Eye (tissue), 1 donor: ENCODE results near the gene PIKFYVE.
"Not testable (repeated sequence)": the region's sequence is repeated elsewhere in the genome, so short reads cannot be mapped to it uniquely, and the experiment has no call there.

ENCODE experiments used
- DNase-seq: peaks from one replicate; pipeline ENCODE4 v3.0.0-alpha.2; 2015

The PIKFYVE gene

DNA sequence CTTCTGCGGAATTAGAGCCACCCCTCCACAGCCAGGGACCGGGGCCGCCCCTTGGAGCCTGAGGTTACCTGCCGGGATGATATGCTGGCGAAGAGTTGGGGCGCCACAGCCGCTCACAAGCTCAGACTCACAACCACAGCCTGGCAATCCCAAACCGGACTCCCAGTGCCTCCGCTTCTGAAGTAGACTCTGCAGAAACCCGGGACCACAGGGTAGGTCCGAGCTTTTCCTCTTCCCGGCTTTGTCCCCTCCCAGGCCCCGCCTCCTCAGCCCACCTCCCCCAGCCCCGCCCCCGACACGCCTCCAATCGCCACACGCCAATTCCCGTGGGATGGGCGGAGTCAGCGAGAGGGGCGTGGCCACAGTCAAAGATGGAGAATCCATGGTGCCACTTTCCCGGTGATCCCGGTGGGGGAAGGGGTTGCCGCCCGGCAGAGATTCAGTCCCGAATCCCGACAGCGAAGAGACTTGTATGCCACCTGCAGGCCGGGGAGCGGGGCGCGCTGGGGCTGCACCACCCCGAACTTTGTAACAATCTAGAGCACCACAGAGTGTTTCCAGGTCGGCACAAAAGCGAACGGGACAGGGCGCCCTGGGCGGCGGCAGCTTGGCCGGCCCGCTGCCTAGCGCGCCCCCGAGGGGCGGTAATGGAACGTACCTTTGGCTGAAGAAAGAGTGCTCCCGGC is 11.0 kb upstream of the PIKFYVE start, which contains the start of gene IDH1:
TSS of gene IDH1 (minus strand) at position 201 of the 686 bp plus-strand sequence. CDS start 3,520 bp downstream, outside the sequence.
- DNase-seq: peak; percentile 99

DNA sequence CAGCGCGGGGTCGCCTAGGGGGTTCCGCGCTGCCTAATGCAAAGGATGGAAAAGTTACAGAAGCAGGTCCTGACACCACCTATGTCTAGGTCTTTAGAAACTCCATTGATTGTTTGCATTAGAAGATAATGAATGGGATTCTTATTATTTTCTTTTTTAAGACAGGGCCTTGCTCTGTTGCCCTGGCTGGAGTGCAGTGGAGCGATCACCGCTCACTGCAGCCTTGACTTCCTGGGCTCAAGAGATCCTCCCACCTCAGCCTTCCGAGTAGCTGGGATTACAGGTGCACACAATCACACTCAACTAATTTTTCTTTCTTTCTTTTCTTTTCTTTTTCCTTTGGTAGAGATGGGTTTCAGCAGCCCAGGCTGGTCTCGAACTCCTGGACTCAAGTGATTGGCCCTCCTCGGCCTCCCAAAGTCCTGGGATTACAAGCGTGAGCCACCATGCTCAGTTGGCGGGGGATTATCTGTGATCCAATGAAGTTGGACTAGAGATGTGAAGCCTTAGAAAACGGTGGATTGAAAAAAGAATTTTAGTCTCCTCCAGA is 10.4 kb upstream of the PIKFYVE start:
- DNase-seq: no peak

DNA sequence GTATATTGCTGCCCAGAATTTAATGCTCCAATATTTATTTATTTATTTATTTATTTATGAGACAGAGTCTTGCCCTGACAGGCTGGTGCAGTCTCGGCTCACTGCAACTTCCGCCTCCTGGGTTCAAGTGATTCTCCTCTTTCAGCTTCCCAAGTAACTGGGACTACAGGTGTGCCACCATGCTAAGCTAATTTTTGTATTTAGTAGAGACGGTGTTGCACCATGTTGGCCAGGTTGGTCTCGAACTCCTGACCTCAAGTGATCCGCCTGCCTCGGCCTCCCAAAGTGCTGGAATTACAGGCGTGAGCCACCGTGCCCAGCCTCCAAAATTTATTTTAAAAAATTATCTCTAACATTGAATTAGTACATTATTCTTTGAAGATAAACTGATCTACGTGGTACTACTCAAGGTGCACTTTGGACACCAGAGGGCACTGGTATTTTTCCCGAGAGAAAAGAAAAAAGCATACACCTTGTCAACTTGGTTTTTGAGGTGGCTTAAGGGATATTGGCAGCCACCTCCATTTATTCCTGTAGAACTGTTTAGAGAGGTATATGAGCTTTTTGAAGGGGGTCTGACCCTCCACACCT is 9.8 kb upstream of the PIKFYVE start:
- no peak for DNase-seq

DNA sequence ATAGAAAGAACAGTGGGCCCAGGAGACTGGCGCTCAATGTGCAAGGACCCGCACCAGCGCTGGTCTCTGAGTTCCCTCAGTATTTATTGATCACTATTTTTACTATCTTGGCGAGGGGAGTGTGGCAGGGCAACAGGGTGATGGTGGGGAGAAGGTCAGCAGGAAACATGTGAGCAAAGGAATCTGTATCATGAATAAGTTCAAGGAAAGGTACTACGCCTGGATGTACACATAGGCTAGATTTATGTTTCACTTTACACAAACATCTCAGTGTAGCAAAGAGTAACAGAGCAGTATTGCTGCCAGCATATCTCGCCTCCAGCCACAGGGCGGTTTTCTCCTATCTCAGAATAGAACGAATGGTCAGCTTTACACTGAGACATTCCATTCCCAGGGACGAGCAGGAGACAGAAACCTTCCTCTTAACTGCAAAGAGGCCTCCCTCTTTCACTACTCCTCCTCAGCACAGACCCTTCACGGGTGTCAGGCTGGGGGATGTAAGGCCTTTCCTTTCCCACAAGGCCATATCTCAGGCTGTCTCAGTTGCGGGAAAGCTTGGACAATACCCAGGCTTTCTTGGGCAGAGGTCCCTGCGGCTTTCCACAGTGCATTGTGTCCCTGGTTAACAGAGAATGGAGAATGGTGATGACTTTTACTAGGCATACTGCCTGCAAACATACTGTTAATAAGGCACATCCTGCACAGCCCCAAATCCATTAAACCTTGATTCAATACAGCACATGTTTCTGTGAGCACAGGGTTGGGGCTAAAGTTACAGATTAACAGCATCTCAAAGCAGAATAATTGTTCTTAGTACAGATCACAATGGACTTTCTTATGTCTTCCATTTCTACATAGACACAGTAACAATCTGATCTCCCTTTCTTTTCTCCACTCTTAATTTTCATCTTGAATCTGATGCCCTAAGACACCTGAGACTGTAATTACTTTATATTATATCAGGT is 8.9 kb upstream of the PIKFYVE start:
- DNase-seq: not testable (repeated sequence)

DNA sequence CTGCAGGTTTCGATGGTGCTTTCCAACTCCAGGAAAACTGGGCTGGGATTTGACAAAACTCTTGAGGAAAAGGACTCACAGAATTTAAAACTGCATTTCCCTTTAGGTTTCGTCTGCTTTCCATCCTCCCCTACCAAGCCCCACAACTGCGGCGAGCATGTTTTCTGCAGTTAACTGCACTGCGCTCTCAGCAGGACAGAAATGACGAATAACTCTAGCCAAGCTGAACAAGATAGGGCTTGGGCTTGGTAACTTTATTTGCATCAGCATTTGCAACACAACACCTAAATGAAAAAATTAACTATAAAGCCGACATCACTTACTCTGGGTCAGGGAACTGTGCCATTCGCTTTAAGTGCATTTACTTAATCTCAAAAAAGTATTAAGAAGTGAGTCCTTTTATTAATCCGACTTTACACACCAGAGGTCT is 669 bp upstream of the PIKFYVE start:
- no peak for DNase-seq

DNA sequence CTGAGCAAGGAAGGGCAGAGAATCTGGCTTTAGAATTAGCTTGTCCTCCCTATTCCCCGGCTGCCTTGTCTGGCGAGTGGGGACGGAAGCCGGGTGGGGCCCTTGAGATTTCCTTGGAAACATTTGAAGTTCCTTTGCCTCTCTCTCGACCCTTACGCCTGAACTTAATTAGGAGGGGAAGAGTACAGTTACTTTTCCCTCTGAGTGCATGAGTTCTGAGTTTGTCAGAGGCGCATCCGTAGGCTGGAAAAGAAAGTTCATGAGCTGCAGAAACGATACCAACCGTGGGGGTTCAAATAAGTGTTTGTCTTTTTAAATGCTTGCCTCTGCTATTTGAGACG is 468 bp downstream of the PIKFYVE start:
- DNase-seq: no peak

DNA sequence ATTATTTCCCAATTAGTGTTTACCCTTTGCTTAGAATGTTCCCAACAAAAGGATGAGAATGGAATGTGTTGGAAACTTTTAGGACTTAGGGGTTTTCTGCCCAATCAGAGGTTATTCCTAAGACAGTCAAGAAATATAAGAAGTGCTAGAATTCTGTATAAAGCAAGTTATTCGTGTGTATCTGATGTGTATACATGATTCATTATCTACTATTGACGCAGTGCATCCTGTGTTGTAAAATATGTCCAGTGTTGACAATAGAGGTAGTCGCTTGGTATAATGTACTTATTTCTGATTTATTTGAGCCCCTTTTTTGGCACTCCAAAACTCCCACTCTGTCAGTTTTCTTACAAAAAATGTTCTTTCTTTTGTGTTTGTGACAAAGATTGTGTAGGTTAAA is 881 bp downstream of the PIKFYVE start:
- DNase-seq: no peak

DNA sequence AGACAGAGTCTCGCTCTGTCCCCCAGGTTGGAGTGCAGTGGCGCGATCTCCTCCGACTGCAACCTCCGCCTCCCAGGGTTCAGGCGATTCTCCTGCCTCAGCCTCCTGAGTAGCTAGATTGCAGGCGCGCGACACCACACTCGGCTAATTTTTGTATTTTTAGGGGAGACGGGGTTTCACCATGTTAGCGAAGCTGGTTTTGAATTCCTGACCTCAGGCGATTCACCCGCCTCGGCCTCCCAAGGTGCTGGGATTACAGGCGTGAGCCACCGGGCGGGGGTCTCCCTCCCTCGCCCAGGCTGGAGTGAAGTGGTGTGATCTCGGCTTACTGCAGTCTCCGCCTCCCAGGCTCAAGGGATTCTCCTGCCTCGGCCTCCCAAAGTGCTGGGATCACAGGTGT is 1.5 kb downstream of the PIKFYVE start:
- not testable (repeated sequence) for DNase-seq

DNA sequence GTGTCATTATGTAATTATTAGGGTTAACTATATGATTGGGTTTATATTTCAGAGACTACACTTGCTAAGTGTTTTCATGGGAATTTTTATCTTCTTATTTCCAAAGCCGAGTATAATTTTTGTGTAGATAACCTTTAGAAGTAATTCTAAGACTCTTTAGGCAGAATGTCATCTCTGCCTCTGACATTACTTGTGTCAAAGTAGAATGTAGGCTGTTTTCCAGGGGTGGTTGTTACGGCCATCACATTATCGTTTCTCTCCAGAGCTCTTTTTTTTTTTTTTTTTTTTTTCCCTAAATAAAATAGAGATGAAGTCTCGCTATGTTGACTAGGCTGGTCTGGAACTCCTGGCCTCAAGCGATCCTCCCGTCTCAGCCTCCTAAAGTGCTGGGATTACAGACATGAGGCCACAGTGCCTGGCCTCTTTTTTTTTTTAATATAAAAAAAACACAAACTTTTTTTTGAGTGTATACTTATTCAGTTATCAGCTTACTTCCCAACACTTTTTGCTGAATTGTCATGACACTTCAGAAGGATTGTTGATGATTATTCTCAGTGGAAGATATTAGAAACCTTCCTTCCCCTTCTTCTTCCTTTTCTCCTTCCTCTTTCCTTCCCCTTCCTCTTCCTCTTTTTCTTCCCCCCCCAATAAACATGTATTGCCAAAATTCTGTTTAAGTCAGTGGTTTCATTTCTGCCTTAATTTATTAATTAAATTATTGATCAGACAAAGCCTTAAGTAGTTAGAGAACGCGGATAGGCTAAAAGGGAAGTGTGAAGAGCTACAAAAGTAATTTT is 2.3 kb downstream of the PIKFYVE start:
- DNase-seq: no peak

DNA sequence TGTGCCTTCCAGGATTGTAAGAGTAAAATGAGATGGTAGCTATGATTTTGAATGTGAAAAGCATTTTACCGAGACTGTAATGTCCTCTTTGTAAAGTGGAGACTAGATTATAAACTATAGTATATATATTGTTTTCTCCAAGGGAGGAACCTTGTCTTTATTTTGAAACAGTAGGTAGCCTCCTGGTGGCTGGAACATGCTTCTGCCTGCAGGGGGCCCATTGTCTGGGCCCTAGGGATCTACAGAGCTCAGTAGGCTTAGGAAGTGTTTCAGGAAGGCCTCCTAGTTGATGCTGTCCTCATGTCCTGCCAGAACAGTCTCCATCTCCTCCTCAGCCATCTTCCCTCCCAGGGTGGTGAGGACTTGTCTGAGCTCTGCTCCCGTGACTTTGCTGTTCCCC is 3.0 kb downstream of the PIKFYVE start:
- DNase-seq: no peak

DNA sequence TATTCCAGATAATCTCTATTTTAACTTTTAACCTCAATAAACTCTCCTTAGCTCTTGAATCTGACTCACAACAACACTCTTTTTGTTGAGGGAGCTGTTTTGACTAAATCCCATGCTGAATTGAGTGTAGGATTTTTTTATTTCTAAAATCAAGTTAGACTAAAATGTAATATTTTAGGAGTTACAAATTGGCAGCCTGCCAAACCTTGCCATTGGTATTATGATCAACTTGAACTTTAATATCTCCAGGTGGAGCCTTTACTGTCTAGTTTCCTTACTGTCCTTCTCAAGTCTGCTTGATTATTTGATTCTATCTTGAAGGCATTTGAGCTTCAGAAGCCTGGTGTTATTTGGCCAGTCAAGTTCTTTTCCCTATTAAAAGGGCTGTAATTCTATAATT is 8.7 kb downstream of the PIKFYVE start:
- DNase-seq: no peak

DNA sequence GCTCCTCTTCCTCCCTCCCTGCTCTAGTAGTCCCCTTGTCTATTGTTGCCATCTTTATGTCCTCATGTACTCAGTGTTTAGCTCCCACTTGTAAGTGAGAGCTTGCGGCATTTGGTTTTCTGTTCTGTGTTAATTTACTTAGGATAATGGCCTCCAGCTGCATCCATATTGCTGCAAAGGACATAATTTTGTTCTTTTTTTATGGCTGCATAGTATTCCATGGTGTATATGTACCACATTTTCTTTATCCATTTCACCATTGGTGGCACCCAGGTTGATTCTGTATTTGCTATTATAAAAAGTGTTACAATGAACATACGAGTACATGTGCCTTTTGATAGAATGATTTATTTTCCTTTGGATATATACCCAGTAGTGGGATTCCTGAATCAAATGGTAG is 12.5 kb downstream of the PIKFYVE start:
- no peak for DNase-seq

DNA sequence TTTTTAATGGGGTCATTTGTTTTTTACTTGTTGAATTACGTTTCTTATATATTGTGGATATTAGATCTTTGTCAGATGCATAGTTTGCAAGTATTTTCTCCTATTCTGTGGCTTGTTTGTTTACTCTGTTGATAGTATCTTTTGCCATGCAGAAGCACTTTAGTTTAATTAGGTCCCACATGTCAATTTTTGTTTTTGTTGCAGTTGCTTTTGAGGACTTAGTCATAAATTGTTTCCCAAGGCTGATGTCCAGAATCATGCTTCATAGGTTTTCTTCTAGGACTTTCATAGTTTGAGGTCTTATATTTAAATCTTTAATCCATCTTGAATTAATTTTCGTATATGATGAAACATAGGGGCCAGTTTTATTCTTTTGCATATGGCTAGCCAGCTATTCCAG is 13.2 kb downstream of the PIKFYVE start:
- DNase-seq: no peak

DNA sequence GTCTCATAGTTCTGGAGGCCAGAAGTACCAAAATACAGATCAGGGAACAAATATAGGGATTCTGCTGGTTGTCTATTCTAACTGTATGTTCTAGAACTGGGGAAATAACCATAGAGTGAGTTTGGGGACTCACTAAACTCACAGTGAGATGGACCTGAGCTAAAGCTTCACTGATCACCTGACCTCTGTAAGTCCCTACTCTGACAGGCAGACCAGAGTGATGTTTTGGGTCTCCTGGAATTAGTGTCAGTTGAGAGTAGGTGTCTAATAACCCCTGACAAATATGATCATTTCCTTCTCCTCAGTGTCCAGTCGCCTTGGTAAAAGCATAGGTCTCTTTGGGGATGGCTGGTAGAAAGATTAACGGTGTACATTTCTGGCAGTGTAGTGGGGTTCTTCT is 14.2 kb downstream of the PIKFYVE start:
- DNase-seq: no peak

DNA sequence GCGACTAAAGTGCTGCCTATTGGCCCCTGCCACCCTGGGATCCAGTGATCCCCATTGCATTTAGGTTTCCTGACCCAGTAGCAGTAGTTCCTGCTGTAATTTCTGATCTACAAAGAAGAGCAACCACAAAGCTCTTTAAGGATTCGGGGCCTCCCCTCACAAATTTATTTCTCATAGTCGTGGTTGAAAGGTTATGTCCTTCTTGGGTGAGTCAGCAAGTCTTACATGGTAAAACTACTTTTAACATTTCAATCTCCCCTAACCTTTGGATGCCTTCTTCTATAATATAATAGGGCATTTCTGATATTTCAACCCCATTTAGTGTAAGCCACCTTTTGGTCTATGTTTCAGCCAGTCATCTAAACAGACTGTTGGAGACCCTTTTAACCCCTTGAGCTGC is 14.9 kb downstream of the PIKFYVE start:
- DNase-seq: no peak

DNA sequence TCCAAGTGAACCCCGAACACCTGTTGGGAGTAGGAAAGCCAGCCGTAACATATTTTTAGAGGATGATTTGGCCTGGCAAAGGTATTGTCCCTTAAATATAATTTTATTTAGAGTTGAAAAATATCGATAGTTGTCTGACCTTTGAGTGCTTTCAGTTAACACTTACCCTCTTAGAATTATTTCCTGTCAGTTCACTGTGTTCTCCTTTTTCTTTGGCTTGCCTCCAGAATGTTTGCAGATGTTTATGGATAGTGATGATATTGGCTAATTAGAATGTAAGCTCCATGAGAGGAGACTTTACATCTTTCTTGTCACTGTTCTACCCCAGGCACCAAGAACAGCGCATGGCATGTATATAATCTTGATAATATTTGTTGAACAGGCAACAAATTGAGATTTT is 19.8 kb downstream of the PIKFYVE start:
- DNase-seq: no peak

DNA sequence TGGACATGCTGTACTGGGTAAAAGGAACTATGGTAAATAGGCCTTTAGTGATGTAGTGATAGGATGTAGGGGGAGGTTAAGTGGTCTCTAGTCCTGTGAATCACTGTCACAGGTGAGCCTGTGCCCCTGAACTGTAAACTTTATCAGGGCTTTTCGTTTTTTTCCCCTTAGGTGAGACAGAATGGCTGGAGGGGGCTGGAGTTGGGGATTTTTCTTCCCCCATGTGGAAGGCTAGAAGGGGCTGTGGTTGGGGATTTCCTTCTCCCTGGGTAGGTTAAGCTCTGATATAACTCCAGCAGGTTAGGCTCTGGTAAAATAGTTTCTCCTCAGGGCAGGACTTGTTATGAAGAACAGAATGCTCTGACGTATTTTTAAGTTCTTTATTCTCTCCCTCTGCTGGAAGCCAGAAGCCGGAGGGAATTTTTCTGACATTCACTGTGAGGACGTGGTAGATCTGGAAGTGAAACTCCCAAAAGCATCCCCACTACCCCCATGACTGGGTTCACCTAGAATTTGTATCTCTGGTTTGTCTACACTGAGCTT is 28.5 kb downstream of the PIKFYVE start:
- DNase-seq: no peak

DNA sequence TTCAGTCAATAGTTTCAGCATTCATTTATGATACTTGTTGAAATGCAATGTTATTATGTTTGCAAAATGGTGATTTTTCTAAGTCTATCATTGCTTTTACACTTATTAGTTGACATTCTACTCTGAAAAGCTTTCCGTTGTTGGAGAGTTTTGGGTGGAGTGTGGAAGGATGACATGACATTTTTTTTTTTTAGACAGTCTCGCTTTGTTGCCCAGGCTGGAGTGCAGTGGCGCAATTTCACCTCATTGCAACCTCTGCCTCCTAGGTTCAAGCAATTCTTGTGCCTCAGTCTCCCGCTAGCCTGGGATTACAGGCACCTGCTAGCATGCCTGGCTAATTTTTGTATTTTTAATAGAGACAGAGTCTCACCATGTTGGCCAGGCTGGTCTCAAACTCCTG is 29.8 kb downstream of the PIKFYVE start:
- DNase-seq: no peak

DNA sequence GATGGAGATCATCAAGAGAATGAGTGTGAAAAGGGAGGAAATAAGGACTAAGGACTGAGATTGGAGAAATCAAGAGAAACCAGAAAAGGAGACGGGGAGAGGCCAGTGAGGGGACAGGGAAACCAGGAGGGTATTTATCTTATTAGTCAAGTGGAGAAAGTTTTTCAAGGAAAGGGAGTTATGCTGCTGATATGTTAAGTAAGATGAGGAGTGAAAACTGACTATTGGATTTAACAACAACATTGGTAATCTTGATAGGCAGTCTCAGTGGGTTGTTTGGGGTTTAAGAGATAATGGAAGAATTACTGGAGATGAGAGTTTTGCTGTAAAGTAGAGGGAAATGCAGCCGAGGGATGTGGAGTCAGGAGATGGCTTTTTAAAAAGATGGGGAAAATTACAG is 30.6 kb downstream of the PIKFYVE start:
- DNase-seq: no peak

DNA sequence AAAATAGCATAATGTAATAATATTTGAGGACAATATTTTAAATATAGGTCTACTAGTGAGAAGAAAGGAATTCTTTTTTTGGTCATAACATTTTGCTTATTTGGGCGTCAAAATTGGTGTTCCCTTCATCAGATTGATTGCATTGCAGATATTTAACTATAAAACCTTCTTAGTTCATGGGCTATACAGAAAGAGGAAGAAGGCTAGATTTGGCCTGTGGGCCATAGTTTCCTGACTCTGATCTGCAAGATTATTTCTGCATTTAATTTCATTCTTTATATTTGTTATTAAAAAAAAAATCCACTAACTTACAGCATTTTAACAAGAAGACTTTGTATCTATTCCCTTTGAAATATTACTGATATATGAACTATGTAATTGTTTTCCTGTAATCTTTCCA is 31.9 kb downstream of the PIKFYVE start:
- DNase-seq: no peak

DNA sequence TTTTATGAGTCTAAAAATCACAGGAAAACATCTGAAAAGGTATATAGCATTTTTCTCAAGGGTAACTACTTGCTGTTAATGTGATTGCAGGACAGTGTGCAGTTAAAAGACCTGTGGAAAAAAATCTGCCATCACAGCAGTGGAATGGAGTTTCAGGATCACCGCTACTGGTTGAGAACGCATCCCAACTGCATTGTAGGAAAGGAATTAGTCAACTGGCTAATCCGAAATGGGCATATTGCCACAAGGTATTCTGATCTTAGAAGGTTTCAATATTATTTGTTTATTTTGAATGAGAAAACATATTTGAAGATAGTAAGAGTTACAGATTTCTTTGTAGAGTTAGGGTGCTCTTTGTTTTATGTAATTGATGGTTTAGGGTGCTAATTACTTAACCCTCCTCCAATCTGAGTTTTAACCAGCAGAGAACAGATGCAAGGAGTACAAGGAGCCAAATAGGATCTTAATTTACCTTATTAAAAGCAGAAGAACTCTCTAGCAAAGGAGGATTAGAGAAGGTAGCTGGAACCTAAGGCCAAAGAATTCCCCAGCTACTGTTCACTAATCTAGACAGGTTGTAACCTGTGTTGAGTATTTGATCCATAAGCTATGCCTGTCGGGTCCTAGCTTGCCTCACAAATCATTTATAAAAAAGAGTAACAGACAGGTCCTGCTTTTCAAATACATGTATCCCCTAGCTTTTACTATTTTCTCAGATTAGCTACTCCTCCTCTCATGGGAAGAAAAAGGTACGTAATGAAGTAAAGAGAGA is 35.0 kb downstream of the PIKFYVE start:
- DNase-seq: peak; percentile 8

DNA sequence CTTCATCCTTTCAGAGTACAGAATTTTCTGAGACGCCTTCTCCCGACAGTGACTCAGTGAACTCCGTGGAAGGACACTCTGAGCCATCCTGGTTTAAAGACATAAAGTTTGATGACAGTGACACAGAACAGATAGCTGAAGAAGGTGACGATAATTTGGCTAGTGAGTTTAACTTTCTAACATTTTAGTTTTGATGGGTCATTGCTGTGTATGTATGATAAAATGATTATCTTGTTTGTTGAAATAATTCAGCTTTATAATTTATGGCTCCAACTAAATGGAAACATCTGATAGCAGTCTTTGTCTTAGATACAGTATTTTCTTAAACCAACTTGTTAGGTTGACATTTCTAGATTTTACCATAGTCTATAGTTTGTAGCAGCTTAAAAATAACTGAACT is 38.1 kb downstream of the PIKFYVE start:
- DNase-seq: no peak
